NCI-H1417 treated with DMSO at 0.1 percent for 48 hours (cell line): Measurements from ENCODE around the gene PTGIS.

Source experiments
- DNase-seq: peaks from one replicate; lab custom pipeline; 2025; lab: John Stamatoyannopoulos, UW

The PTGIS gene

GRCh38 chr20:49560186-49560585 is 7.8 kb downstream of the PTGIS start:
- DNase-seq, result no peak

GRCh38 chr20:49559411-49560081 is 8.4 kb downstream of the PTGIS start:
- DNase-seq, result no peak

DNA sequence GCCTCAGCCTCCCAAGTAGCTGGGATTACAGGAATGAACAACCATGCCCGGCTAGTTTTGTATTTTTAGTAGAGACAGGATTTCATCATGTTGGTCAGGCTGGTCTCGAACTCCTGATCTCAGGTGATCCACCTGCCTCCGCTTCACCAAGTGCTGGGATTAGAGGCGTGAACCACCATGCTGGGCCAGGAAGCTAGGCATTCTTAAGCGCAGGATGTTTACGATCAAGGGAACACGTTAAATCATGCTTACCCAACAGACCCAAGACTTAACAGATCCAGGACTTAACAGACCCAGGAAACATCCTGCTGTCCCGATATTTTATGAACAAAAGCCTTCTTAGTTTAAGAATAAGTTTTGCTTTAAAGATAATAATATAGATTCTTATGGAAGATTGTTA is 9.1 kb downstream of the PTGIS start:
- no peak for DNase-seq

DNA sequence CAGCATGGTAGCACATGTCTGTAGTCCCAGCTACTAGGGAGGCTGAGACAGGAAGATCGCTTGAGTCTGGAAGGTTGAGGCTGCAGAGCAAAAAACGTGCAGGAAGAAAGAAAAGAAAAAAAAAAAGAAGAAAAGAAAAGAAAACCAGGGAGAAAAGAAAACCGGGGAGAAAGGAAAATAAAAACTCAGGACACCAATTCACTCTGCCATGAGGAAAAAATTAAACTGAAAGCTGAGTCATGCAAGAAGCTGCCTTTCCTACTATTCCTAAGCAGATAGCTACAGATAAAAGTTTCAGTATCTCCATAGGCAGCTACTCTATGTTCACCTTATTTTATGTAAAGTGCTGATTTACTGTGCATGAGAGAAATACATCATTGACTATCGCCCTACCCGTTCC is 10.5 kb downstream of the PTGIS start:
- no peak for DNase-seq

- no peak for DNase-seq
Measured at GRCh38 chr20:49556621-49557020, 11.3 kb downstream of the PTGIS start.

DNA sequence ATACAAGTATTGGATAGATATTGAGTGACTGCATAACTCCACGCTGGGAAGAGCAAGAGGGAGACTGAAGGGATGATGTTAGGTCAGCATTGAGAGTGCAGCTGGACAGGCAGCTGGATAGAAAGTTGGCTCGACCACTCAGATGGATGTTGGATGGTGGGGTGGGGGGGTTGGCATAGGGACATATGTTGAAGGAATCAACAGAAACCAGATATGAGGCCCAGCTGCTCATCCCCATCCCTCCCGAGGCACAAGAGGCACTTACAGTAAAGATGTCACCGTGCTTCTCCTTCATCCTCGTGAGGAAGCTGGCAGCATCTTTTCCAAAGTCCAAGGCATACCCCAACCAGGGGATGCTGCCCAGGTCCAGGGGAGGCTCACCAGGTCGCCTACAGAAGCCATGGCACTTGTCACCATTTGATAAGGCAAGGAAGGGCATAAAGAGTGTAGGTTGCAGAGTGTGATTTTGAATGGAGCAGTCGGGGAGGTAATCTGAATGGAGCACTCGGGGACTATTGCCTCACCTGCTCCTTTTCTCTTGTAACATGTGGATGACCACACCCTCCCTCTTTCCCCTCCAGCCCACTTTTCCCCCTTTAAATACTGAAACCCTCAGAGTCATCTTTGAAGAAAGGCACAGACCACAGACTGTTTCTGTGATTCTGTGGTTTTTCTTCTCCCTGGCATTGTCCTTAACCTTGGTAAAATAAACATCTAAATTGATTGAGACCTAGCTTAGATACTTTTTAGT is 18.0 kb downstream of the PTGIS start:
- DNase-seq, result no peak

GRCh38 chr20:49548371-49548947 is 19.5 kb downstream of the PTGIS start:
- no peak for DNase-seq

GRCh38 chr20:49545572-49545971 is 22.4 kb downstream of the PTGIS start:
- no peak for DNase-seq

GRCh38 chr20:49544535-49544934 is 23.4 kb downstream of the PTGIS start:
- DNase-seq, result no peak

GRCh38 chr20:49543858-49544437 is 24.0 kb downstream of the PTGIS start:
- DNase-seq, result no peak

GRCh38 chr20:49543071-49543857 is 24.7 kb downstream of the PTGIS start:
- DNase-seq, result no peak

DNA sequence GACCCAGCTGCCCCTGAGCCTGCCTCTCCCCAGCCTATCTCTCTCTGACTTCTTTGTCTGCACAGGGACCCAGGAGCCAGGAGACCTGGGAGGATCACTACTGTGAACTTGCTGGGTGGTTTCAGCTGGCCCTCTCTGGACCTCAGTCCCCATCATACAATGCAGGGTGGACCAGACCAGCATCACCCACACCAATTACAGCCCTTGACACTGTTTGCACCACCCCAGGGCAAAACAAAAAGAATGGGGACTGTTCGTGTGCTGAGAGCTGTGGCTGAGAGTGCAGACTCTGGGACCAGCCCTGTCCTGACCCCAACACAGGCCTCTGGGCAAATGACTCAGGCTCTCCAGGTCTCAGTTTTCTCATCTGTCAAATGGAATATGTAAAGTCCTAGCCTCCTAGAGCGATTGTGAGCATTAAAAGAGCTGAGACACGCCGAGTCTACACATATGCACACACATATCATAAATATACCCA is 25.4 kb downstream of the PTGIS start:
- DNase-seq, result no peak

GRCh38 chr20:49541733-49542513 is 26.0 kb downstream of the PTGIS start:
- no peak for DNase-seq

DNA sequence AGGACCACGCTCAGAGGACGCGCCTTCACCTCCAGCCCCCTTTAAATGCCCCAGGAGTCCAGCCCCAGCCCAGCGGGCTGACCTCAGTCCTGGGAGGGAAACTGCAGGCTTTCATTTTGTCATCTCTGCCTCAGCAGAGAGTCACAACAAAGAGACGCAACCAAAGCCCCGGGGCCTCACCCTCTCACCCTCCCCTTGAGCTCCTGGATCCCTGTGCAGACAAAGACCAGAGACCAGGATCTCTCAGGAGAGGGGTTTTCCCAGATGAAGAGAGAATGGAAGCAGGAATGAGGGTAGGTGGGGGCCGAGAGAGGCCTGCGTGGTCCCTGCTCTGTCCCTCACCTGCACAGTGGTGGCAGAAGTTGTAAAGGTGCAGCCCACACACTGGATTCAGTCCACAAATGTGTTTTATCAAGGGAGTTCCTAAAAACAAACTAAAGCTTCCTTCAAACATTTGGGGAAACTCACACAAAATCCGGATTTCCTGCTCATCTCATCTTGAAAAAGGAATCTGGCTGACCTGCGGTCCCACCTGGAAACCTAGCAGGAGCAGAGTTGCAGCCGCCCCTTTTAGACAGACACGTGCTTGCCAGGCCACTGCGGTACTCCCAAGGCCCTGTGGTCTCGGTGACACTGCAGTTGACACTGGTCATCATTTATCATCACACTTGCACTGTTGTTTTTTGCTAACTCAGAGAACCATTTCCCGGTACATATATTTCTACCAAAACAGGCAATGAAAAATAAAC is 27.1 kb downstream of the PTGIS start:
- DNase-seq, result no peak

DNA sequence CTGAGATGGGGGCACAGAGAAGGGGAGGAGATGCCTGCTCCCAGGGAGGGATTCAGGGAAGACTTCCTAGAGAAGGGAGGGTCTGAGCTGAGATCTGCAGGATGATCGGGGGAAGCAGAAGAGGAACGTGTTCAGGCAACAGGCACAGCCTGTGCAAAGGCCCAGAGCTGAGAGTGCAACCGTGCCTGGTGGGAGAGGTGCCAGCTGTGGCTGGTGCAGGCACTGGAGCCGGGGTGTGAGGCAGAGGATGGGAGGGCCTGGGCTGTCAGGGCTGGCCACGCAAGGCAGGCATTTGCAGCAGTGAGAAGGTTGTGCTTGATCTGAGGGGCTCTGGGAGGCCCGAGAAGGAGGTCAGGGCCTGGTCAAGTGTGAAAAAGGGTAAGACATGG is 27.7 kb downstream of the PTGIS start:
- DNase-seq, result no peak

DNA sequence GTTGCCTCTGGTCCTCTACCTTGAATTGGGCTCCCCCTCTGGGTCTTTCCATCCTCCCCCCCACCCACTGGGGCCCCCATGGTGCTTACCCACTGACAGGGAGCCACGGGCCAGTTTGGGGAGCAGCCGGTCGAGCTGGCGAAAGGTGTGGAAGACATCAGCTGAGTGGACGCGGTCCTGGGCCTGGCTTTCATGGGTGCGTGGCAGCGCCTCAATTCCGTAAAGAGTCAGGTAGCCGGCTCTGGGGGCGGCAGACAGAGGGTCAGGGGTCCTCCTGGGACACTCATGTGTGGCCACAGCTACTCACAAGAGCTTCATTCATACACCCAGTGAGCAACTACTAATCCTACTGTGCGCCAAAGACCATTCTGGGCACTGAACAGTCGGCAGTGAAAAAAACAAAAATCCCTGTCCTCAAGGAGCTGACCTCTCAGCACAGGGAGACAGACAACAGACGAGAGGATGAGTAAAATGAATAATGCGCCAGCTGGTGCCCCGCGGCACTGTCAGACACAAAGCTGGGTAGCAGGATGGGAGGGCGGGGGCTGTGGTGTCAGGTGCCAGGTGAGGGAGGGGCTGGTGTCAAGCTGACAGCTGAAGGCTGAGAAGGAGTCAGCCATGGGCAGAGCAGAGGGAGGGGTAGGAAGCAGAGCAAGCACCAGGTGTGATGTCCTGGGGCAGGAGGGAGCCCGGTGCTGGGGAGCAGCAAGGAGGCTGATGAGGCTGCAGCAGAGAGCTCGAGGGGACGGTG is 28.3 kb downstream of the PTGIS start:
- DNase-seq, result no peak

DNA sequence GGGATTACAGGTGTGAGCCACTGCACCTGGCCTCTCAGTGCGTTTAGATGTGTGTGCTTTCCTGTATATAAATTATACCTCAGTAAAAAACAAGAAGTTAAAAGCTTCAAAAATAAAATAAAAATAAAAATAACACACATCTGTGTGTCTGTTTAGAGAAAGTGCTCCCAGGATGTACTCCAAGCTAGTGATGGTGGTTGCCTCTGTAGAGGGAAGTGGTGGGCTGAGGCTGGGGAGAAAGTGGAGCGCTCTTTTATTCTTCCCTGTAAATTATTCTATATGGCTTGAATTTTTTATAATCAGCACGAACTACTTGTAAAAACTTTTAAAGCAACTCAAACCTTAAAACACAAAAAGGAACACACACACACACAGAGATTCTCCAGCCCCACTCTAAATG is 29.0 kb downstream of the PTGIS start:
- DNase-seq, result no peak

- DNase-seq, result peak; percentile 13
Measured at GRCh38 chr20:49534255-49534712, 33.7 kb downstream of the PTGIS start.

DNA sequence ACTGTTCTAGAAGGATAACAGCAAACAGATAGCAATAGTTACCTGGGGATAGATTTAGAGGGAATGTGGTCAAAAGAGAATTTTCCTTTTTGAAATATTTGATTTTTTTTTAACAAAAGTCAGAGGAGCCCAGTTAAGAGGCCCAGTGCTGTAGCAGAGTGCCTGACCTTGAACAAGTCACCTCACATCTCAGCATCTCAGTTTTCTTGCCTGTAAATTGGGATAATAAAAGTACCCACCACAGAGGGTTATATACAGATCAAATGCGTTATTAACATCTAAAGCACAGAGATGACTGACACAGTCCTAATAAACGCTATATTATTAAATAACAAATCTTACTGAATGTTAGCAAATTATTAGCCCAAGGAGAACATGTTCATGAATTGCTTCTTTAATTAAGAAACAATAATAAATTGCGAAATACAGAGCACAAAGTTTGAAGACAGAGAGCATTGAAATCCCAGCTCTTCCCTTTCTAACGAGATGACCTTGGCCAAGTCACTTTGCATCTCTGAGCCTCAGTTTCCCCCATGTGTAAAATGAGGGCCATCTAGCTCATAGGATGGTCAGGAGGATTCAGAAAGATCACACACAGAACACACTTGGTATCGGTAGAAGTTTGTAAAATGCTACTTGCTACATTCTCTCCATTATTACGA is 35.5 kb downstream of the PTGIS start:
- DNase-seq, result no peak
